Measurements from ENCODE around the gene DCUN1D1.

Gene DCUN1D1

DNA sequence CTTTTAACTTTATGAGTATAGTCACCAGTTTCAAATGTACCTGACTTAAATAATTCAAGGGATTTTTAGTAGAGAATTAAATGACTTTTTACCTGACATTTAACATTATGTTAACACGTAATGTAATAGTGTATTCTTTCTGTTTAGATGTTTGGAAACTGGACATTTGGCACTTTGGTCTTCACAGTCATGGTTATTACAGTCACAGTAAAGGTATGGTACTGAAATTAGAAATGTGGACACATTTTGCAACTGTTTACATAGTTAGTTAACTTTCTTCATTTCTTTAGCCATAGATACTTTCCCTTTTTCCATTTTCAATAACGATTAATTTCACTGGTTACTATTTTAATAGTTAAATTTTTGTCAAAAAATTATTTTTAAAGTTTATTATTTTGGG, 83.8 kb downstream of the DCUN1D1 start:
- no peak for DNase-seq

DNA sequence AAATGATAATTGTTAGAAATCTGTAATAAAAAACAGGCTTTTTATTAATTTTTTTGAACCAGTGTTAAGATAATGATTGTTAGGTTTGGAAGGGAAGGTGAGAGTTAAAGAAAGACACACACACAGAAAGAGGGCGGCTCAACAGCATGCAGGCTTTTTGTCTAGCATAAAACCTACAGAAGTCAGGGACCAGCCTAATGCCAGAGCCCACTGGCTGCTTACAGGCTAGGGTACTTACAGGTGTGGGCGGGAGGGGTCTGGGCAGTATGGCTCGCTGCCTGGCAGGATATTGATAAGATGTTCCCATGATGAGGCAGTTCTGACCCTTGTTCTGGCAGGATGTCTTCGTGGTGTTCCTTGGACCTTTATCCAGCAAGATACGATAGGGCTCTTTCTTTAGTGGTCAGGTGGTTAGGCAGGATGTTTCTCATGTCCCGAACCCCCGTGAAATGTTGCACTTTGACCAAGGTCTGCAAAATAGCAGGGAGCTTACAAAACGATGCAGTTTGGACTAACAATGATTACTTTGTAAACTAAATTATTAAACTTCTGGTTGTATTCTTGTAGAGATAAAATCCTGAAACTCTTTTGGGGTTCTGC, 84.7 kb downstream of the DCUN1D1 start:
- DNase-seq = no peak

DNA sequence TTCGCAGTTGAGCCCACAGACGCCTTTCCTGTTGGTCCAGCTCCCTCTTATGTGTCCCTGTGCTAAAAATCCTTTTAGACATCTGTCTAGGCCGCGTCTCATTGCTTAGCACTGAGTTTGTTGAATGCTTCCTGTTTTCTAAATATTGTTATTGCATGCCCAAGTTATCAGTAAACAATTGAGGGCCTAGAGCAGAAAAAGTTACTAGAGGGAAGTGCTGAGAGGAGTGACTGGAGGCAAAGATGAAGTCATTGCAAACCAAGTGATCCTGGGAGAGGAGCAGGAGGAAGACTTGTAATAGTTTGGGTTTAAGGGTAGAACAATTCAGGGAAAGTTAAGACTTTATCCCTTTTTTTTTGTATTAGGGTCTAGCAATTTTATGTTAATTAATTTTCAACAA, 88.1 kb downstream of the DCUN1D1 start:
- no peak for DNase-seq

DNA sequence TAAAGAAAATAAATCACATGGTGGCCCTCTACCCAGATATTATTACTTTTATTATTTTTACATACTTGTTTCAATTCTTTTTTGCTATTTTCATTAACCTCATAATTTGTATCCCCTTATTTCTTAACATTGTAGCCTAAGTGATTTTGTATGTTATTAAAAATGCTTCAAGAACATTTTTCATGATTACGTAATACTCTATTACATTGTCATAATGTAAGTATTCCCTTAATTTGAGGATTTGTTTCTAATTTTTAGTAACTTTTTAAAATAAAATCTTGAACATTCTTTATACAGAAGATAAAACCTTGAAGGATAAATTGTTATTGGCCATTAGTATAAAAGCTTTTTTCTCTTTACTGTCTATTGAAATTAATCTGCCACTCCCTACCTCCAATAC, 89.0 kb downstream of the DCUN1D1 start:
- no peak for DNase-seq

DNA sequence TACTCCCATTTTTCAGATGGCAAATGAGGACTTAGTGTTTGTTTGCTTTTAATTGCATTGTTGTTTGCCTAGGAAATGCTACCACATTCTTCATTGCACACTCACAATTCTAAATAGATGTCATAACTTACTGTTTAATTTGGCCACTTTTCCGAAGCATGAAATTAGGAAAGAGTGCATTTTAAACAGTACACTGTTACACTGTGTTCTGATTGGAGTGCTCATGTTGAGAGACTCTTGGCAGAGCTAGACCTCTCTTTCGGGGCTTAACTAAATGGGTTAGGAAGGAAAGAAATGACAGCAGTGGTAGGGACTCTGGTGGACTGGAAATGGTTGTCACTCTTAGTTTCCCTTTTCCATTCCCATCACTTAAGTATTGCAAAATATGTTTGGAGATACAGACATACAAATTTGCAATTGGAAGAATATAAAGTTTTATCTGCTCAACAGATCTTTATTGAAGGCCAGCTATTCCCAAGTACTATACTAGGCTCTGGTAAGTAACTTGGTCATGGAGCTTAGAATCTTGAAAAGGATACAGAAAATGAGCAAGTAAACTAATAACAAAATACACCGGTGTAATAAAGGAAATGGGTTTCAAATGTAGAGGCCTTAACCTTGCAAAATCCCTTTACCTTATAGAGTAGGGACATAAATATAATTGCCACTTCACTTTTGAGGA, 90.2 kb downstream of the DCUN1D1 start:
- DNase-seq = no peak

All from right kidney (tissue), 1 donor.